ENCODE results near the gene ZCWPW2.

The ZCWPW2 gene

GRCh38 chr3:28386049-28386448 lies 37.5 kb downstream of the ZCWPW2 start:
- DNase-seq (ENCODE audit: low read depth), result no peak

DNA sequence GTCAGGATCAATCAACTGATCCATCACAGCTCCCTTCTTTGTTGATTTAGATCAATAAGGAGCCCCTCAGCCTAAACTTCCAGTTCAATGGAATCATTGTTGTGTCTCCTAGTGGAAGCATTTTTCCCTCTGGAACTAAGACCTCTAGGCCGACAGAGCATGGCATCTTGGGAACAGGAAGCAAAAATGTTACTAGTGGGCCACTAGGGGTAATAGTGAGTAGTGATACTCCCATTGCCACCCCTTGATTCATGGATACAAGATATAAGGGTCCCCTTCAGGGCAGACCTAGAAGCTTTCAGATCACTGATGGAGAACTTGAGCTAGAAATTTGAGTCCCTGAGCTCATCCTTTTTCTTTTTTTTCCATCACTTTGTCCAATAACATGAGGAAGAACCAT lies 40.5 kb downstream of the ZCWPW2 start:
- DNase-seq (ENCODE audit: low read depth), result no peak

- DNase-seq (ENCODE audit: low read depth), result no peak
These were observed 50.7 kb downstream of the ZCWPW2 start for GRCh38 chr3:28399206-28399605.

DNA sequence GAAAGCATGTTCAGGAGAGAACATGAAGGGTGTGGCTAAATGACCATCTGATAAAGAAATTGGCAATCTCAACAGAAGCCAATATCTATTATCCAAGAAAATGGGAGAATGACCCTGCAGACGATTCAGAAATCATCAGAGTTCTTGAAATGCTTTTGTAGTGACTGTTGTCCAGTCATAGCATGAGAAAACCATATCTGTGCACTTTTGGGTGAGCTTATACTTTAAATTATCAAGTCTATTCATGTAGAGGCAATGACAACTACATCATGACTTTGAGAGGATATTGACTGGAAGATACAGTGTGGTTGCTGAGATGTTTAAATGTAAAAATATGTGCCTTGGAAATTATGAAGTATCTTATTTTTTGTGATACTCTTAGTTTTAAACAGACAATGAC lies 57.7 kb downstream of the ZCWPW2 start:
- DNase-seq (ENCODE audit: low read depth), result no peak

DNA sequence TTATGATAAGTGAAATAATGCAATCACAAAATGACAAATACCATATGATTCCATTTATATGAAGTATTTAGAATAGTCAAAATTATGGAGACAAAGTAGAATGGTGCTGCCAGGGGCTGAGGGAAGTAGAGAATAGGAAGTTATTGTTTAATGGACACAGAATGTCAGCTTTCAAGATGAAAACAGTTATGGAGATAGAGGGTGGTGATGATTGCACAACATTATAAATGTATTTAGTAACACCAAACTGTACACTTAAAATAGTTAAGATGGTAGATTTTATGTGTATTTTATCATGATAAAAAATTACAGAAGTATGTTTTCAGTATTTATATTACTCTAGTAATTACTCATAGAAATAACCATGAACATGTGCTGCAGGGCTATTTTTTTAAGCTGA lies 100.9 kb downstream of the ZCWPW2 start:
- no peak for DNase-seq (ENCODE audit: low read depth)

DNA sequence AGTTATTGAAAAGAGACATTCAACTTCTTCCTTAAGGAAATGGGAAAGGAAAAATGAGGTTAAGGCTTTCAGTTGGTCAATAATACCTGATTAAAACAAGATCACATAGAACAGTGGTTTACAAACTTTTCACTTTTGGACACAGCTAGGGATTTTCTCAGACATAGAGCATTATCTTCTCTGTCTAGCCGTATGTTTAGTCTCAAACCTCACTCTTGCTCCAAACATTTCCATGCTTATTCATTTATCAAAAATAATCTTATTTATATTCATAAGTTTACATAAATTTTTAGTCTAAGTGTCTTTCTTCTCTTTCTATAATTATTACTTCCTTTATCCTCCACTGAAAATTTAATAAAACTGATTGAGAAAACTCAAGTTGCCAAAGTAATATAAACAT lies 114.3 kb downstream of the ZCWPW2 start:
- no peak for DNase-seq (ENCODE audit: low read depth)

DNA sequence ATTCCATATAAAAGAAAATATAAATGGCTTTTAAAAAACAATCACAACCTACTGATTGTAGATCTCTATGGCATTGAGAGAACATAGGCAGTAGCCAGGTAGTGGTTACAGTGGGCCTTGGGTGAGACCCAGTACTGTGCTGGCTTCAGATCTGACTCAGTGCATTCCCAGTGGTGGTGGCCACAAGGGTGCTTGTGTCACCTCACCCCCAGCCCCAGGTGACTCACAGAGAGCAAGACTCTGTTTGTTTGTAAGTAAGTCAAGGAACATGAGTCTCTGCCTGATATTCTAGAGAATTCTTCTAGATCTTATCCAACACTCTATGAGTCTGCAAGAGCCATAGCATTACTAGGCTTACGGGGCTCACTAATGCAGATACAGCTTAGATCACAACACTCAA lies 118.9 kb downstream of the ZCWPW2 start:
- no peak for DNase-seq (ENCODE audit: low read depth)

DNA sequence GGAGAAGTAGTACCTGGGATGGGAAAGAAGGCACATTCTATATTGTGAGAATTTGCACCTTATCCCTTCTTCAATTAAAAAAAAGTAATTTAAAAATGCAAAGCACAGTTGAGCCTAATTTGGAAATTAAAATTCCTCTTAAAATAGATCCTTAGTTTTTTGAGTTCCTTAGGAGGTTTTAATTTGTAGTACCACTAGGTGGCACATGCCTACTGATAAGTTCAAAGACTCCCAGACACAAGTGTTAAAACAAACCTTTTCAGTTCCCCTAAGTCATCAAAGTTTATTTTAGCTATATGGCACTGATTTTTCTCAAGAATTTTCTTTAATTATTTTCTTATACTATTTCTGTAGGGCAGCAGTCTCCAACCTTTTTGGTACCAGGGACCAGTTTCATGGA lies 127.7 kb downstream of the ZCWPW2 start:
- peak; percentile 9 for DNase-seq (ENCODE audit: low read depth)

- no peak for DNase-seq (ENCODE audit: low read depth)
These were observed 128.2 kb downstream of the ZCWPW2 start for GRCh38 chr3:28476764-28477163.

GRCh38 chr3:28485164-28485563 lies 136.6 kb downstream of the ZCWPW2 start:
- DNase-seq (ENCODE audit: low read depth), result no peak

- DNase-seq (ENCODE audit: low read depth), result no peak
These were observed 146.8 kb downstream of the ZCWPW2 start for GRCh38 chr3:28495301-28495700.

DNA sequence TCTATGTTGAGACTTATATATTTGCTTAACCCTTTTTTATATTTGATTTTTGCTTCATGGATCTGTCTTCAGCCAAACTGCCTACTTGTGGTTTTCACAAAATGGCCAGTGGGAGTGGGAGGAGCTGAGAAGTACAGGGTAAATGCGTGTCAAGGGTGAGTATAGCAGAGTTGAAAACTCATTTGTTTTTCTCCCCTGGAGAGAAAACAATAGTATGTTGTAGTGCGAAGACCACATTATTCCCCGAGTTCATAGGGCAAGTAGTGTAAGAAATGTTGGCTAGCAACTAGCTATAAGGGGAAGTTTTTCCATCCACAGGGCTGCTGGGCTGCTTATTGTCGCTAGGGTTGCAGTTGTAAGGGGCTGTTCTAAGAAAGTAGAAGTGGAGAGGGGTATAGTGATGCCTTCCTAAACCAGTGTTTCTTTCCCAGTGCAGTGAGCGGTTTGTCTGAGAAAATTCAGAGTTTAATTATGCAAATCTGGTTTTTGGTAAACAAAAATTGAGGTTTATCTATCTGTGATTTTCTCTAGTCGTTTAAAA lies 153.9 kb downstream of the ZCWPW2 start:
- no peak for DNase-seq (ENCODE audit: low read depth)

- DNase-seq (ENCODE audit: low read depth), result no peak
These were observed 156.5 kb downstream of the ZCWPW2 start for GRCh38 chr3:28504976-28505375.

DNA sequence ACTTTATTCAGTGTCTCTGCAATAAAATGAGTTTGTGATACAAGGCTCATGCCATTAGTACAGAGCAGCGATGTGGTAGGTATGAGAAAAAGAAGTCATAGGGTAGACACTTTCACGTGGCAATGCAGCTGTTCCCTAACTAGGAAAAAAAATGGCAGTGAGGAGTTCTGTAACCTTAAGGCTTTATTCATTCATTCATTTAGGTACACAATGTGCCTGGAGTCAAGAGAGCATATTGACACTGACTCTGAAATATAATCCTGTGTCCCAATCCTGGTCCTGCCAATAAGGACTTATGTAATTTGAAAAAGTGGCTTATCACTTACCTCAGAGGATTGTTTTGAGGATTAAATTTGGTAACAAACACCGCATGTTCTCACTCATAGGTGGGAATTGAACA lies 173.1 kb downstream of the ZCWPW2 start:
- no peak for DNase-seq (ENCODE audit: low read depth)

- no peak for DNase-seq (ENCODE audit: low read depth)
These were observed 193.8 kb downstream of the ZCWPW2 start for GRCh38 chr3:28542351-28542750.

- no peak for DNase-seq (ENCODE audit: low read depth)
These were observed 195.7 kb downstream of the ZCWPW2 start for GRCh38 chr3:28544236-28544635.

DNA sequence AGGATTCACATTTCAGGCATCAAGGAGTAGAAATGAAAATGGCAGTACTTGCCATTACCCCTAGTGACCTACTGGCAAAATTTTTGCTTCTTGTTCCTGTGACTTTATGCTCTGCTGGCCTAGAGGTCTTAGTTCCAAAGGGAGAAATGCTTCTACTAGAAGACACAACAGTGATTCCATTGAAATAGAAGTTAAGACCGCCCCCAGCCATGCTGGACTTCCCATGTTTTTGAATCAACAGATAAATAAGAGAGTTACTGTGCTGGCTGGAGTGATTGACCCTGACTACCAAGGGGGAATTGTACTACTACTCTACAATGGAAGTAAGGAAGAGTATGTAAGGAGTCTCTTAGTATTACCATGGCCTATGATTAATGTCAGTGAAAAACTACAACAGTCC lies 196.3 kb downstream of the ZCWPW2 start:
- no peak for DNase-seq (ENCODE audit: low read depth)

DNA sequence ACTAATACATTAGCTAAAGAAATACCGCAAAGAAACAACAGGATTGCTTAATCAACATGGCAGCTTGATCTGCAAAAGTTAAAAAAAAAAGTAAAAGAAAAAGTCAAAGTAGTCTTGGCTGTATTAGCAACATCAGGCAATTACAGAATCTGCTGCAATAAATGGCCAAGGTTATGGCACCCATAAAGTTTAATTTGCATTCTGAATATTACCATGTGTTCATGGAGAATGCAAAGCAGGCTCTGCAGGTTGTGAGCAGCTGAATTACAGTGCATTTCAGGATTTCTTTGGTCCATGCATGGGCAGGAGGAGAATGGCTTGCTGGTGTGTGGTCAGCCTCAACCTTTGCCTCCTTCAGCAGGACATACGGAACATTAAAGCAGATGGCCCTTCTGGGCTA lies 199.2 kb downstream of the ZCWPW2 start:
- no peak for DNase-seq (ENCODE audit: low read depth)

GRCh38 chr3:28553175-28553574 lies 204.7 kb downstream of the ZCWPW2 start:
- DNase-seq (ENCODE audit: low read depth), result no peak

DNA sequence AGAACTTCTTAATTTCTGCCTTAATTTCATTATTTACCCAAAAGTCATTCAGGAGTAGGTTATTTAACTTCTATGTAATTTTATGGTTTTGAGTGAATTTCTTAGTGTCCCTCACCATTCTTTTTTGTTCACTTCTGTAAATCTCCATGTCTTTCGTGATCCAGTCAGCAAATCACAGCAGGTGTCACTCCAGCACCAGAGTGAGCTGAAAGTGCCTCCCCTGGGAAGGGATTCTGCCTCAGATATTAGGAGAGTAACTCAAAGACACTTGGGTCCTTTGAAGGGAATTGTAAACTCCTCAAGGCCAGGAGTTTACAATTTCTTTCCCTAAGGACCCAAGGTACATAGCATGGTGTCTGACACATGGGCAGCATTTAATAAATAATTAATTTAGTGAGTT lies 207.7 kb downstream of the ZCWPW2 start:
- no peak for DNase-seq (ENCODE audit: low read depth)

GRCh38 chr3:28564211-28564610 lies 215.7 kb downstream of the ZCWPW2 start:
- DNase-seq (ENCODE audit: low read depth), result no peak

GRCh38 chr3:28569357-28569756 lies 220.8 kb downstream of the ZCWPW2 start:
- no peak for DNase-seq (ENCODE audit: low read depth)

DNA sequence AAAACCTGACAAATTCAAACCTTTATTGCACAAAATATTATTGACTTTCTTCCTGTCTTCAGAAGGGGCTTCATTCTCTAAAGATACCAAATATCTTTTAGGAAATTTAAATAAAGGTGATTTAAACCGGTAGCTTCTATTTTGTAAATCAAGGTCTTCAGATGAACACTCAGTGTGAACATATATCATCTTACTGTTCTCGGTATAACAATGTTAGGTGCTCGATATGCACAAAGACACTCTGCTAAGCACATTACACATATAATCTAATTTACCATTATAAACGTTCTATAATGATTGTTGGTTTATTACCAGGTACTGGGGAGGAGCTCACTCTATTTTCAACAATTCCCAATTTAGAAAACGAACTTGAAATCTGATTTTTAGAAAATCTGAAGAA lies 225.5 kb downstream of the ZCWPW2 start:
- DNase-seq (ENCODE audit: low read depth), result no peak

GRCh38 chr3:28575100-28575745 lies 226.7 kb downstream of the ZCWPW2 start:
- no peak for DNase-seq (ENCODE audit: low read depth)
